ENCODE results near the gene ZNF592.

The ZNF592 gene

DNA sequence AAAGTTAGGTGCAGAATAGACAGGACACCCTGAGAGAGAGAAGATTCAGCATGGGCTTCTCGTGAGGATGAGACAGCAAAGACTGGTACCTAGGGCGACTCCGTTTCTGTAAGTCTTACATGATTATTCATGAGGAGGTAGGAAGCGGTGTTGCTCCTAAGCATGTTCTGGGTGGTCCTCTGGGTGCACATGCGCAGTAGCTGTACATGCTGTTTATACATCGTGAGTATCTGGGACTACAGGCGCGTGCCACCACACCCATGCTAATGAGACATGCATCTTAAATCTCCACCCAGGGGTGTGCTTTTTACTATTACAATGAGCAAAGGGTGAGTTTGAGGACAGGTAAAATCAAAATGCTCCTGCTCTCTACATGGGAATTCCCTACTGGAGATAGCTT lies 81.0 kb downstream of the ZNF592 start:
- Histone ChIP-seq H3K27ac (ENCODE audit: low read depth, low read length, poor library complexity, severe bottlenecking) (no peak overlapping the region), H3K9me2 (ENCODE audit: low read depth, low read length) (no peaks in the 10 kb centered on the region), H3K79me2 (ENCODE audit: insufficient read depth, low read length) (no peaks in the 10 kb centered on the region), H2AFZ (ENCODE audit: low read length) (no peak overlapping the region), H3K4me3 (ENCODE audit: low read depth, low read length, poor library complexity, severe bottlenecking) (no peak overlapping the region), H3K36me3 (ENCODE audit: insufficient read depth, low read length) (no peaks in the 10 kb centered on the region), H4K20me1 (ENCODE audit: insufficient read depth, low read length) (no peaks in the 10 kb centered on the region), H3K9me3 (ENCODE audit: low read length) (no peaks in the 10 kb centered on the region), H3K9ac (ENCODE audit: low read length) (no peak overlapping the region), H3K4me1 (ENCODE audit: insufficient read depth, low read length, severe bottlenecking) (no peaks in the 10 kb centered on the region), H3K27me3 (ENCODE audit: insufficient read depth, low read length) (no peaks in the 10 kb centered on the region), H3K4me2 (ENCODE audit: low read length) (no peak overlapping the region), H3F3A (ENCODE audit: insufficient read depth, low read length) (no peaks in the 10 kb centered on the region)
- TF ChIP-seq, protein P1, sequence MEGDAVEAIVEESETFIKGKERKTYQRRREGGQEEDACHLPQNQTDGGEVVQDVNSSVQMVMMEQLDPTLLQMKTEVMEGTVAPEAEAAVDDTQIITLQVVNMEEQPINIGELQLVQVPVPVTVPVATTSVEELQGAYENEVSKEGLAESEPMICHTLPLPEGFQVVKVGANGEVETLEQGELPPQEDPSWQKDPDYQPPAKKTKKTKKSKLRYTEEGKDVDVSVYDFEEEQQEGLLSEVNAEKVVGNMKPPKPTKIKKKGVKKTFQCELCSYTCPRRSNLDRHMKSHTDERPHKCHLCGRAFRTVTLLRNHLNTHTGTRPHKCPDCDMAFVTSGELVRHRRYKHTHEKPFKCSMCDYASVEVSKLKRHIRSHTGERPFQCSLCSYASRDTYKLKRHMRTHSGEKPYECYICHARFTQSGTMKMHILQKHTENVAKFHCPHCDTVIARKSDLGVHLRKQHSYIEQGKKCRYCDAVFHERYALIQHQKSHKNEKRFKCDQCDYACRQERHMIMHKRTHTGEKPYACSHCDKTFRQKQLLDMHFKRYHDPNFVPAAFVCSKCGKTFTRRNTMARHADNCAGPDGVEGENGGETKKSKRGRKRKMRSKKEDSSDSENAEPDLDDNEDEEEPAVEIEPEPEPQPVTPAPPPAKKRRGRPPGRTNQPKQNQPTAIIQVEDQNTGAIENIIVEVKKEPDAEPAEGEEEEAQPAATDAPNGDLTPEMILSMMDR (IDR thresholded peaks at IDR 0.05; ENCODE audit: low read length) = no peak
- TF ChIP-seq EZH2 (IDR thresholded peaks at IDR 0.05; ENCODE audit: borderline replicate concordance, low read length) = no peak

DNA sequence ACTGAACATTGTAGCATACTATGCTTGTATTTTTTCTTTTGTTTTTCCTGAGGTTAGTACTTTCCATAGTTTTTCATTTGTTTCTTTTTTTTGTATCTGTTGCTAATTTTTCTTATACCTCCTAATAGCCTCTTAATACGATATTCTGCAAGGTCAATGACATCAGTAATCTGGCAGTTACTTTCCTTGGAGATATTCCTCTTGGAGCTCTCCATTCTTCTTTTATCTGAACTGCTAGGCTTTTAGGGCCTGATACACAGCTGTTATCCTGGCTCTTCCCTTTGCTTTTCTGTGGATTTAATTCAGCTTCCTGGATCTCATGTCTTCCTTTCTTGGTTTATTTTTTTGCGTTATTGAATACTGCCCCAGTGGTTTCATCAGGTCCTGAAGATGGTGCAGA lies 81.6 kb downstream of the ZNF592 start:
- Histone ChIP-seq H3K4me2 (ENCODE audit: low read length) (no peak overlapping the region), H4K20me1 (ENCODE audit: insufficient read depth, low read length) (no peaks in the 10 kb centered on the region), H3K9me2 (ENCODE audit: low read depth, low read length) (no peaks in the 10 kb centered on the region)

DNA sequence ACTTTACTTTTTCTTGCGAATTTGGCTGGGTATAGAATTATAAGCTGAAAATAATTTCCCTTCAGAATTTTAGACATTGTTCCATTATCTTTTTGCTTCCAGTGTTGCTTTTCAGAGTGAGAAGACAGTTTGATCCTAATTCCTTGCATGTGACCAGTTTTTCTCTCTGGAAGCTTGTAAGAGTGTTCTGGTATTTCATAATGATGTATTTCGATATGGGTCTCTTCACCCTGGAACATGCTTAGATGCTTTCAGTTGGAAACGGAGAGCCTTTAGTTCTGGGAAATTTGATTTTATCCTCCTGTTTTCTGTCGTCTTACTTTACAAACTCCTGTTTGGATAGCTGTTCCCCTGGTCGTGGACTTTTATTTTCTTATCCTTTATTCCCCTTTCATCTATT lies 82.6 kb downstream of the ZNF592 start:
- H3K4me3 ChIP-seq (ENCODE audit: low read depth, low read length, poor library complexity, severe bottlenecking) = no peak overlapping the region
- TF ChIP-seq, protein P1 (IDR thresholded peaks at IDR 0.05; ENCODE audit: low read length) = no peak
- TF ChIP-seq EZH2 (IDR thresholded peaks at IDR 0.05; ENCODE audit: borderline replicate concordance, low read length) = no peak
- no peaks in the 10 kb centered on the region for H3K36me3 ChIP-seq (ENCODE audit: insufficient read depth, low read length)

More for the DNA sequence above, 81.6 kb downstream of the ZNF592 start:
- H3K9ac ChIP-seq (ENCODE audit: low read length) = no peak overlapping the region
- H3K9me3 ChIP-seq (ENCODE audit: low read length) = no peaks in the 10 kb centered on the region
- no peaks in the 10 kb centered on the region for H3K4me1 ChIP-seq (ENCODE audit: insufficient read depth, low read length, severe bottlenecking)
- no peak for TF ChIP-seq EZH2 (IDR thresholded peaks at IDR 0.05; ENCODE audit: borderline replicate concordance, low read length)
- TF ChIP-seq, protein P1 (IDR thresholded peaks at IDR 0.05; ENCODE audit: low read length) = no peak
- no peak overlapping the region for H2AFZ ChIP-seq (ENCODE audit: low read length)
- no peaks in the 10 kb centered on the region for H3K79me2 ChIP-seq (ENCODE audit: insufficient read depth, low read length)
- H3K36me3 ChIP-seq (ENCODE audit: insufficient read depth, low read length) = no peaks in the 10 kb centered on the region
- no peaks in the 10 kb centered on the region for H3F3A ChIP-seq (ENCODE audit: insufficient read depth, low read length)
- H3K4me3 ChIP-seq (ENCODE audit: low read depth, low read length, poor library complexity, severe bottlenecking) = no peak overlapping the region
- no peak overlapping the region for H3K27ac ChIP-seq (ENCODE audit: low read depth, low read length, poor library complexity, severe bottlenecking)
- no peaks in the 10 kb centered on the region for H3K27me3 ChIP-seq (ENCODE audit: insufficient read depth, low read length)

More for the DNA sequence above, 82.6 kb downstream of the ZNF592 start:
- Histone ChIP-seq H3K27ac (ENCODE audit: low read depth, low read length, poor library complexity, severe bottlenecking) (no peak overlapping the region), H3F3A (ENCODE audit: insufficient read depth, low read length) (no peaks in the 10 kb centered on the region), H3K79me2 (ENCODE audit: insufficient read depth, low read length) (no peaks in the 10 kb centered on the region), H3K4me1 (ENCODE audit: insufficient read depth, low read length, severe bottlenecking) (no peaks in the 10 kb centered on the region), H3K27me3 (ENCODE audit: insufficient read depth, low read length) (no peaks in the 10 kb centered on the region), H2AFZ (ENCODE audit: low read length) (no peak overlapping the region), H3K4me2 (ENCODE audit: low read length) (no peak overlapping the region), H3K9me3 (ENCODE audit: low read length) (no peaks in the 10 kb centered on the region), H4K20me1 (ENCODE audit: insufficient read depth, low read length) (no peaks in the 10 kb centered on the region), H3K9ac (ENCODE audit: low read length) (no peak overlapping the region), H3K9me2 (ENCODE audit: low read depth, low read length) (no peaks in the 10 kb centered on the region)

Measured in OCI-LY1 (cell line).